ELF-1 (cell line): Measurements from ENCODE around the gene ADH1C.
"Not testable (repeated sequence)": the region's sequence is repeated elsewhere in the genome, so short reads cannot be mapped to it uniquely, and the experiment has no call there.

Experiments used
- DNase-seq: peaks from one replicate; pipeline ENCODE4 v3.0.0-alpha.2; 2016; ENCODE audit warnings: low read depth, low spot score

ADH1C gene

DNA sequence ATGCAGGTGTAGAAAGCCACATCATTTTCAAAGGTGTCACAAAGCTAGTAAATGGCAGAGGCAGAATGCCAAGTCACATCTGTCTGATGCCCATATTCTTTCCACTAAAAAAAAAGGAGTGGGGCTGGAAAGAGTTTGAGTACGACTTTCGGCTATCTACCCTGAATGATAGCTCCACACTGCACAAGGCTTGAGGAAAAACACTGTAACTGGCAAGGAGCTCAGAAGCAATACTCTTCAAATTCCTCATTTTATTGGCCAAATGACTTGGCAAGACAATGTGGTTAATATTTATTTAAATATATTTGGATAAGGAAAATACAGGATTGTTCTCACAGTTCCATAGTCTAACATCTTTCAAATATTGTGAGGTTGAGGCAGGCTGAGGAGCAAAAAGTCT, 5.4 kb upstream of the ADH1C start:
- no peak for DNase-seq

- no peak for DNase-seq
Observed at GRCh38 chr4:99356992-99357391, 4.4 kb upstream of the ADH1C start.

DNA sequence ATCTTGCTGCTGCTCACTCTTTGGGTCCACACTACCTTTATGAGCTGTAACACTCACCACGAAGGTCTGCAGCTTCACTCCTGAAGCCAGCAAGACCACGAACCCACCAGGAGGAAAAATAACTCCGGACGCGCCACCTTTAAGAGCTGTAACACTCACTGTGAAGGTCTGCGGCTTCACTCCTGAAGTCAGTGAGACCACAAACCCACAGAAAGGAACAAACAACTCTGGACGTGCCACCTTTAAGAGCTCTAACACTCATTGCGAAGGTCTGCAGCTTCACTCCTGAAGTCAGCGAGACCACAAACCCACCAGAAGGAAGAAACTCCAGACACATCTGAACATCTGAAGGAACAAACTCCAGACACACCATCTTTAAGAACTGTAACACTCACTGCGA, 3.6 kb upstream of the ADH1C start:
- DNase-seq: not testable (repeated sequence)

- no peak for DNase-seq
Observed at GRCh38 chr4:99351487-99351886, 1.1 kb downstream of the ADH1C start.

GRCh38 chr4:99349338-99349737, 3.2 kb downstream of the ADH1C start:
- no peak for DNase-seq

GRCh38 chr4:99342624-99343023, 9.9 kb downstream of the ADH1C start:
- not testable (repeated sequence) for DNase-seq

- DNase-seq: no peak
Observed at GRCh38 chr4:99341426-99341825, 11.1 kb downstream of the ADH1C start.

DNA sequence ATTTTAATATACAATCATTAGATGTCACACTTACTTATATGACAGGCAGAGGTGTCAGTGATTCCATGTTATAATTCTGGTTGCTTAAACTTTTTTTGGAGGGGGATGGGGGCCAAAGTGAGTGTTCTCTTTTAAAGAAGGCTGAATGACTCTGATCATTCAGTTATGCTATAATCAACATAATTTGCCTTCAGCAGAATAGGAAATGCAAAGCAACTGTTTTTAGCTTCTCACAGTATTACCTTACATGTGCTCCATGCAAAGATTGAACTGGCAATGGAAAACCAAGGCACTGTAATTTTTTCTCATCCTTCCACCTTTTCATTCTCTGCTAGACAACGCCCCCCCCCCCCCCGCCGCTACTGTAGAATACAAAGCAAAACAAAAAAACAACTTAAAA, 13.4 kb downstream of the ADH1C start:
- DNase-seq: no peak

DNA sequence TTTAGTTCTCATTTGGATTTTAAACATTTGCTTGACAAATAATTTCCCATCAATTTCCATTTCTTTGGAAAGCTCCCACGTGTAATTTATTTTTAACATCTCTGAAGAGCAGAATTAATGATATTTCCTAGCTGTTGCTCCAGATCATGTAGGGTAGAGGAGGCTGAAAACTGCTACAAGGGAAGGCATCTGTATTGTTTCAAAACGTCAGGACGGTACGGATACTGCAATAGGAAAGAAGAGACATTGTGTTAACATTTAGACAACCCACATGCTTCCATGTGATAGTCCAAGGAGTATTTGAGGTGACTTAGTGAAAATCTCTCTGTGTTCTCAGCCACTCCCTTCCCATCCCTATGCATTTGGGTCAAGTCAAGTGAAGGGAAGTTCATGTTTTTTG, 16.0 kb downstream of the ADH1C start:
- no peak for DNase-seq

- no peak for DNase-seq
Observed at GRCh38 chr4:99334880-99335279, 17.7 kb downstream of the ADH1C start.

- DNase-seq: no peak
Observed at GRCh38 chr4:99330648-99331047, 21.9 kb downstream of the ADH1C start.

GRCh38 chr4:99329876-99330275, 22.7 kb downstream of the ADH1C start:
- no peak for DNase-seq

- DNase-seq: no peak
Observed at GRCh38 chr4:99324979-99325378, 27.6 kb downstream of the ADH1C start.

GRCh38 chr4:99324361-99324760, 28.2 kb downstream of the ADH1C start:
- DNase-seq: no peak

GRCh38 chr4:99323756-99324155, 28.8 kb downstream of the ADH1C start:
- no peak for DNase-seq

DNA sequence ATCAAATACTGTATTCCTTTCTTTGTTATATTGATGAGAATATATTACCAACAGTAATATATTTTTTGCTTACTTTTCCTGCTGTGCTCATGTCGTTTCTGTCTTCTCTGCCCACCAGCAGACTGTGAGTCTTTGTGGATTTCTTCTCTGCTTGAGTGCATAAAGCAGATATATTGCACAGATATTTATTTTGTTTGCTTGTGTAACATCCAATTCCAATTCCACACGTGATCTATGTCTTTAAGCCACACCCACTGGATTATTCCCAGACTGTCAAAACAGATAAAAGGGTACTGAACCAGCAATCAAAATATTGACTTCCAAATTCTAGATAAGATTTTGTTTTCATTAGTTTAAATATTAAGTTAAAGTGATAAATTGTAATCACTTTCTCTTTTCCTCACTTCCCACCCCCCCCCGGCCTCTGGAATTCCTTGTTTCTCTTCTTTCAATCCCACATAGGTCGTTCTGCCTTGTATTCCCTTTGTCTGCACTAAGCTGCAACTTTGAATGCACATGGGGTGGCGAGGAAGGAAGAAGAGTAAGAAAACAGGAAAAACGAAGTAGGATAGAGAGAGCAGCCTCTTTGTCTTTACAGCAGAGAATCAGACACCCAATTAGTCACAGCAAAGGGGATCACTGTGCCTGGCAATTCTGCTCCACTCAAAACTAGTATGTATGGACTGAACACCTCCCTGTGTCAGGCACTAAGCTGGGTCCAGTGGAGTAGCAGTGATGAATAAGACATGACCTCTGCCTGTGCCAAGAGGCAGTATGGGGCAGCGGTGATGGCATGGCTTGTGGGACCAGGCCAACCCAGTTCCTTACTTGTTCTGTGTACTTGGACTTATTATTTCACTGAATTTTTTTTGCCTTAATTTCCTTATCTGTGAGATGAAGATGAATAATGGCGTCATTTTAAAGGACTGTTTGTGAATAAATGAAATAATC, 31.0 kb downstream of the ADH1C start, which contains the start of gene ADH1B:
Gene ADH1B, minus strand, starts transcription at position 161 of the 951 bp plus-strand sequence. Its CDS starts 70 bp downstream, at position 91.
- DNase-seq: no peak

DNA sequence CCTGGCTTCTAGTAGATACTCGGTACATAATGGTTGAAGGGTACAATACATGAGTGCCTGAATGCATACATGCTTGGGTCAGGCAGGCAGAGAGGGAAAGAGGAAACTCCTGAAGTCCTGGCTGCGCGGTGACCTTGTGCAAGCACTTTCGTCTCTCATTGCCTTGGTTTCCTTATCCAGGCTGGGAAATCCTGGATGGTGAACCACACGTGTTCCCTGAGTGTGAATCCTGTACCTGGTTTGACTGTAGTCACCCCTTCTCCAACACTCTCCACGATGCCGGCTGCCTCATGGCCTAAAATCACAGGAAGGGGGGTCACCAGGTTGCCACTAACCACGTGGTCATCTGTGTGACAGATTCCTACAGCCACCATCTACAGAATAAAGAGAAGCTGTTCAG, 34.7 kb downstream of the ADH1C start:
- not testable (repeated sequence) for DNase-seq

DNA sequence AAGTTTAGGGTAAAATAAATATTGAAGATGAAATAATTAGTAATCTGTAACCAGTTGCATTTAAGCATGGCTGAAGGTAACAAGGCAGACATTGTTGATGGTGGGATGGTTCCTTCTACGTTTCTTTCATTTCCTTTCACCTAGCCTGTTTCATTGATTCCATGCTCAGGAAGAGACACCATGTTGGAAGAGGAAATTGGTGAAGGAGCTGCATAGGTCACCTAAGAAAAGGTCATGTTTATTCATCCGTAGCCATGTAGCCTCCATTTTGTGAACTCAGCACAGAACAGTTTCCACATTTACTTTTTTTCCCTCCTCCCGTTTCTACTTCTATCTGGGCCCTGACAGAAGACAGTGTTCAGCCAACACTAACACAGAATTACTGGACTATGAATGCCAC, 35.2 kb downstream of the ADH1C start:
- no peak for DNase-seq

- DNase-seq: no peak
Observed at GRCh38 chr4:99315839-99316238, 36.7 kb downstream of the ADH1C start.

GRCh38 chr4:99314211-99314610, 38.3 kb downstream of the ADH1C start:
- no peak for DNase-seq

DNA sequence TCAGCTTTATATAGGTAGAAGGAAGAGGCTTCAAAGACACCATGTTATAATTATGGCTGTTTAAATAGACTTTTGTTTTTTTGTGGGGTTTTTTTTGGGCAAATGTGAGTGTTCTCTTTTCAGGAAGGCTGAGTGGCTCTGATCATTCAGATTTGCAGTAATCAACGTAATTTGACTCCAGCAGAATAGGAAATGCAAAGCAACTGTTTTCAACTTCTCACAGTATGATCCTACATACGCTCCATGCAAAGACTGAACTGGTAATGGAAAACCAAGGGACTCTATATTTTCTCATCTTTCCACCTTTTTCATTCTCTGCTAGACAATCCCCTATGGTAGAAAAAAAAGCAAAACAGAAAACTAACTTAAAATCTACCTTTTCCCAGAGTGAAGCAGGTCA, 42.2 kb downstream of the ADH1C start:
- no peak for DNase-seq

GRCh38 chr4:99305638-99306400, 46.7 kb downstream of the ADH1C start:
- DNase-seq: no peak
